ENCODE data around the gene LRRC4C. TPM values are rescaled to one million over a fixed set of nuclear protein-coding genes. Genes with fewer than 3 reads are reported as not detected.
A peak's percentile ranks its signal among the peaks of the same experiment; 100 is the strongest.

Gene LRRC4C
- total RNA-seq, 1 donor from 2014 or later = not detected

GRCh38 chr11:40316171-40316570 is 1143.3 kb downstream of the LRRC4C start:
- H3K4me3 ChIP-seq = no peak overlapping the region
- H3K27me3 ChIP-seq = no peaks in the 10 kb centered on the region
- H3K4me1 ChIP-seq = no peaks in the 10 kb centered on the region
- intact Hi-C loops (cut with DNase I) = no loop called here
- no peak for TF ChIP-seq CTCF (IDR thresholded peaks at IDR 0.05)
- DNase-seq (ENCODE audit: low spot score in 2 of 2) = no peak
- no peaks in the 10 kb centered on the region for H3K9me3 ChIP-seq
- H3K27ac ChIP-seq = no peak overlapping the region
- no peaks in the 10 kb centered on the region for H3K36me3 ChIP-seq

DNA sequence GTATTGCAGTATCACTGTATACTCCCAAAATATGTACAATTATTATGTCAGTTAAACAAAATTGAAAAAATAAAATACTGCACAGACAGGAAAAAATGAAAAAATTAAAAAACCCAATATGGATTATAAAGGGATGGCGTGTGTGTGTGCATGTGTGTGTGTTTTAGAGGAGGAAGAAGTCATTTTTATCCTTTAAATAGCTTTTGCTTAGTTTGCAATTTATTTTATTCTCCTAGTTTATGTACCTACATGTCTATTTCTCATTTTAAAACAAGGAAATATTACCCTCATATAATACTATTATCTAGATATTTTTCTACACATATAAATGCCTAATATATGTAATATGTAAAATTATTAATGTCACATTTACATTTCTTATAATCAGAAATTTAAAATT is 1144.3 kb downstream of the LRRC4C start:
- H3K36me3 ChIP-seq = no peaks in the 10 kb centered on the region
- intact Hi-C loops (cut with DNase I) = no loop called here
- DNase-seq (ENCODE audit: low spot score in 2 of 2) = no peak
- no peak overlapping the region for H3K4me3 ChIP-seq
- H3K27me3 ChIP-seq = no peaks in the 10 kb centered on the region
- TF ChIP-seq CTCF (IDR thresholded peaks at IDR 0.05) = no peak
- H3K27ac ChIP-seq = no peak overlapping the region
- H3K4me1 ChIP-seq = no peaks in the 10 kb centered on the region
- no peaks in the 10 kb centered on the region for H3K9me3 ChIP-seq

DNA sequence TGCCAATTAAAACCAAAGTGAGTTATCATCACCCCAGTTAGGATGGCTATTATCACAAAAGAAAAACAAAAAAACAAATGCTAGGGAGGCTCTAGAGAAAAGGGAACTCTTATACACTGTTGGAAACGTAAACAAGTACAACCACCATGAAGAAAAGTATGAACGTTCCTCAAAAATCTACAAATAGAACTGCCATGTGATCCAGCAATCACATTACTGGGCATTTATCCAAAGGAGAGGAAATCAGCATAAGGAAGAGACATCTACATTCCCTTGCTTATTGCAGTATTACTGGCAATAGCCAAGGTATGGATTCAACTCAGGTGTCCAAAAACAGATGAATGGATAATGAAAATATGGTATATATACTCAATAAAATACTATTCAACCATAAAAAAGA is 1145.1 kb downstream of the LRRC4C start:
- no peaks in the 10 kb centered on the region for H3K36me3 ChIP-seq
- no peaks in the 10 kb centered on the region for H3K4me1 ChIP-seq
- no peak overlapping the region for H3K4me3 ChIP-seq
- intact Hi-C loops (cut with DNase I) = no loop called here
- no peaks in the 10 kb centered on the region for H3K27me3 ChIP-seq
- no peaks in the 10 kb centered on the region for H3K9me3 ChIP-seq
- no peak overlapping the region for H3K27ac ChIP-seq
- no peak for DNase-seq (ENCODE audit: low spot score in 2 of 2)
- TF ChIP-seq CTCF (IDR thresholded peaks at IDR 0.05) = no peak

GRCh38 chr11:40306938-40307548 is 1152.4 kb downstream of the LRRC4C start:
- H3K27ac ChIP-seq = no peak overlapping the region
- no peak overlapping the region for H3K4me3 ChIP-seq
- DNase-seq (ENCODE audit: low spot score in 2 of 2) = no peak
- no peaks in the 10 kb centered on the region for H3K4me1 ChIP-seq
- no peaks in the 10 kb centered on the region for H3K36me3 ChIP-seq
- H3K9me3 ChIP-seq = no peaks in the 10 kb centered on the region
- intact Hi-C loops (cut with DNase I) = no loop called here
- no peaks in the 10 kb centered on the region for H3K27me3 ChIP-seq
- peak in 2 of 3 experiments; percentile 28 to 43 for TF ChIP-seq CTCF (IDR thresholded peaks at IDR 0.05)

- DNase-seq (ENCODE audit: low spot score in 2 of 2) = no peak
- H3K9me3 ChIP-seq = no peaks in the 10 kb centered on the region
- intact Hi-C loops (cut with DNase I) = no loop called here
- H3K4me1 ChIP-seq = no peaks in the 10 kb centered on the region
- no peak for TF ChIP-seq CTCF (IDR thresholded peaks at IDR 0.05)
- H3K36me3 ChIP-seq = no peaks in the 10 kb centered on the region
- no peak overlapping the region for H3K4me3 ChIP-seq
- H3K27ac ChIP-seq = no peak overlapping the region
- no peaks in the 10 kb centered on the region for H3K27me3 ChIP-seq
These were observed 1156.8 kb downstream of the LRRC4C start for GRCh38 chr11:40302669-40303068.

DNA sequence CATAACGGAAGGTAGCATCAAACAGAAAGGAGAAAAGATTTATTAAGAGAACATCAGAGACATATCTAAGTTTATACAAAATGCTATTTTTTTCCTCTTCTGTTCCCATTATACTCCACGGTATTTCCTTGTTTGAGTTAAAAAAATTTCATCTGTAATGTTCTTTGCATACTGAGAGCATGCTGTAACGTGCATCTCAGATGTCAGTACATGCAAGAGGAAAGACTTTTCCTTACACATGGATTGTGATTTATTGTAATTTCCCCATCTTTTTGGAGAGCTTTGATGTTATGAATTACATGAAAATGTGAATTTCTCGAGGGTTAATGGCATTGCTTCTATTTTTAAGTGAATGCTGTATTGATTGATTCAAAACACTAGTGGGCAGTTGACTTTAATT is 1164.0 kb downstream of the LRRC4C start:
- Histone ChIP-seq H3K4me1 (peaks cover 0 to 2% of the 10 kb centered on the region in 2 donors), H3K36me3 (no peaks in the 10 kb centered on the region), H3K27me3 (no peaks in the 10 kb centered on the region), H3K27ac (no peak overlapping the region), H3K9me3 (no peaks in the 10 kb centered on the region), H3K4me3 (no peak overlapping the region)
- no peak for TF ChIP-seq CTCF (IDR thresholded peaks at IDR 0.05)
- intact Hi-C loops (cut with DNase I) = no loop called here
- DNase-seq (ENCODE audit: low spot score in 2 of 2) = no peak

All from ascending aorta (tissue), 2 donors.